HuH-7 (cell line): Measurements from ENCODE around the gene NTPCR.
A peak's percentile ranks its signal among the peaks of the same experiment; 100 is the strongest.

ENCODE experiments used
- DNase-seq: peaks from one replicate; pipeline ENCODE4 v3.0.0; 2011; ENCODE audit warnings: low spot score

The NTPCR gene

DNA sequence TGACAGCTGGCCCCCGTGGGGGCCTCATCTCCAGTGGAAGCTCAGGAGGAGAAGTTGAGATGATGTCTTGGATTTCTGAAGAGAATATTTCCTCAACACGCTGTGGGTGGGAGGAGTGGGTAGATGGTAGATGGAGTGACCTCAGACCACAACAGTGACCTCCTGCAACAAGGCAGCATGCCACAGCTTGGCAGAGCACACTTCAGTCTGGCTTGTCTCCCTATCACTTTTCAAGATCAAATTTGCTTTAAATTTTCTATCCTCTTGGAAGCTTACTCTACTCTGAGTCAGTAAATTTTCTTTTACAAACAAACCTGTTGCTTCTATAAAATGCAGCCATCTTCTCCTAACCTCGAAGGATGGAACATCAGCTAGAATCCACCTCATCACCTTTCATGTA, 59.7 kb downstream of the NTPCR start:
- DNase-seq: no peak

DNA sequence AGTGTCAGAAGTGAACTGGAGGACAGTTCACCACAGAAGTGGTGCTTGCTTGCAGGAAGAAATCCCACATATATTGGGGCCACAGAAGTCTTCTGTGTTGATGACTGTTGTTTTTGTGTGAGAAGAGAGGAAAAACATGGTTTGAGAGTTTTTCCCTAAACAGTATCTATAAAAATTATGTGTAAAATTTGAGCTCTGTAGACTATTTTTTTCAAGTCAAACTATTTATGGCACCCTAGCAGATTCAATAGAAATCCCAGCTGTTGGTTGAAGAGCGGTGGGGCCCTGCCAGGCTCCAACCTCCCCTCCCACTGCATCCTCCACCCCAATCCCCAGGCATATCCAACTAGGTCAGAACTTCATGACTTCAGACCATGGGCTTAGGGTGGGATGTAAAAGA, 61.6 kb downstream of the NTPCR start:
- no peak for DNase-seq

DNA sequence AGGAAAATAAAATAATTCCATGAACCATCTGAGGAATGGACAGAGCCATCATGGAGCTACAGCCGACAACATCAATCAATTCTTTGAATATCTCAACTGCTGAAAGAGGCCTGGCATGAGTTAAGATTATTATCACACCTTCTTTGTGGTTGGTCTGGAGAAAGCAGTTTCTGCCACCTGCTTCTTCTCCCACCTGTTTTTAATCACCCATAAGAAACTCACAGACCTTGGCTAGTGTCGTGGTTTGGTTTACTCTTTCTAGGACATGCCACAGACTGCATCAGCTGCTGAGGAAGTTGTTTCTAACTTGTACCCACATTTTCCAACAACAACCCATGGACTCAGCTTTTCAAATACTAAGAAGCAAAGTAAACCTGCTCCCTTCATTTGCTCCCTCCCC, 65.6 kb downstream of the NTPCR start:
- DNase-seq: no peak

DNA sequence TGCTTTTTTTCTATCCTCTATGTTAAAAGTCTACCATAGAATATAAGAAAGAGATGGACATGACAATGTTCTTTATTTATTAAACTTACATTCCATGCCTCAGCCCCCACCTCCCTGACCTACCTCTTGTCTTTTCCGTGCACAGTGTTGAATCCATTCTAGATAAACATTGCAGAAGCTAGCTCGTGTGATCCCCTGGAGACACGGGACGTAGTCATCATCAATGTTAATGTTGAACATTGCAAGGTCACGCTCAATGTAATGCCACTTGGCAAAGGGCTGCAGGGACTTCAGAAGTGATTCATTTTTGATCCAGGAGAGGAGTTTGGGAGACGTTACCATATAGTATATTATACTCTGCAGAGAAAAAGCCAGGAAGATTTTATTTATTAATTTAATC, 66.4 kb downstream of the NTPCR start:
- no peak for DNase-seq

DNA sequence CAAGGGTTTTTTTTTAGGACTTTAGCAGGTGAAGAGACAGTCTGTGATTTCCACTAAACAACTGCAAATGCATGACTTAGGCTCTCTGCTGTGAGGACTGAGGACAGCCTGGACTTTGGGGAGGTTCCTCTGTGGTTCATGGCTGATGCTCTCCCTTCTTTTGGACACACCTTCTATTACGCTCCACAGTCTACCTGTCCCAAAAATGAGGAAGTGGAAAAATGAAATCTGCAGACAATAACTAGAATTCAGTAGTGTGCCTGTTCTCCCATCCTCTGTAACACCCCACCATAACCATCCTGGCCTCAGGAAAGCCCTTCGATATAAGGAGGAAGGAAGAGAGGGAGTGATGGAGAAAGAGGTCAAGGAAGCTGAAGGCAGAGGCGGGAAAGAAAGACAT, 68.7 kb downstream of the NTPCR start:
- DNase-seq: no peak

DNA sequence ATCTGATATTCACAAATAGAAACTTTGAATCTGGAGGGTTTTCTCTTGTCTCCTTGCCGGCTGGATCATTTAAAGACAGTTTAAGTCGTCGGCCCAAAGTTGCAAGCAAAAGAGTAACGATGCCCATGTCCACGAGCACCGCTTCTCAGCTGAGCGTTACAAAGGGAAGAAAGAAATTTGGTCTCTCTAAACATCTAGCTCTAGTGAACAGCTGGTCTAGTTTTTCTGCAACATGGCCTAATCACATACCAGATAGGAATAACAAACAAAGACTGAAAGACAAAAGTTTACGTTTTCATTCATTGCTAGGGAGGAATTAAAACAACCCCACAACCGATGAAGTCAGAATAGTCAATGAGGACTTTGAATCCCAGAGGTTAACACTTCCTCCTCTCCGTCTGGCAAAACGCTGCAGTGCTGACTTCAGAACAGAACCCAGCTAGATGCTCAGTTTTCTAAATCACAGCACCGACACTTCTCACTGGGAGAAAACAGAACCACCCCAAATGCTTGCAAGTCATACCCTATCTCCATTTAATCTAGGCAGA, 69.4 kb downstream of the NTPCR start:
- no peak for DNase-seq

DNA sequence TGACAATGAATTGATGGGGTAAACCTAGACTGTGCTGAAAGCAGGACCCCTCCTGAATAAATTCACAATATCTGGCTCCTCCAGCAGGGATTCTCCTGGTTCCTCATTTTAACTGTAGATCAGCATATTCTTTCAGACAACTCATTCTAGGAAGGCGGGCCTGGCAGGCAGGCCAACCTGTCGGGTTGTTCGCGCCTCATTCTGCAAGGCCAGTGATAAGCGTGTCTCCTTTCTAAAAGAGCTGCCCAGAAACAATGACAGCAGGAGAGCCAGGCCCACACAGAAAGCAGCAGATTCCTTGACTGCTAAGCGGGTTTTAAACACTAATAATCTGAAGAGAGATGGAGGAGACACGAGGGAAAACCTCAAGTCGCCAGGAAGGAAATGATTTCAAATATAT, 70.0 kb downstream of the NTPCR start:
- DNase-seq: no peak

DNA sequence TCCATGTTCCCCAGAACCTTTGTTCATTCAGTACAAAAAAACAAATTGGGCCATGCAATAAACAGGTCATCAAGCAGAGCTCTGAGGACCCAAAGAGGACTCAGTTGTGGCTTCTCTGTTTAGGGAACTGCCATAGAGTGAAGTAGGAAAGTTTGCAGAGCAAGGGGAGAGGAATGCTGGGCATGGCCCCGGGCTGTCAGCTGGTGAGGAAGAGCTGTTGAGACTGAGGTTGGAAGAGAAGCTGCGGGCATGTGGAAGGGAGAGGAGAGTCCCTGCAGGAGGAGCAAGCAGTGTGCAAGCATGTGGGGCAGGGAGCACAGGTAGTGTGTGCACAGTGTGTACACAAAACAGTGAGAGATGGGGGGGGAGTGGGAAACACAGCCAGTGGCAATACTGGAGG, 71.8 kb downstream of the NTPCR start:
- no peak for DNase-seq

DNA sequence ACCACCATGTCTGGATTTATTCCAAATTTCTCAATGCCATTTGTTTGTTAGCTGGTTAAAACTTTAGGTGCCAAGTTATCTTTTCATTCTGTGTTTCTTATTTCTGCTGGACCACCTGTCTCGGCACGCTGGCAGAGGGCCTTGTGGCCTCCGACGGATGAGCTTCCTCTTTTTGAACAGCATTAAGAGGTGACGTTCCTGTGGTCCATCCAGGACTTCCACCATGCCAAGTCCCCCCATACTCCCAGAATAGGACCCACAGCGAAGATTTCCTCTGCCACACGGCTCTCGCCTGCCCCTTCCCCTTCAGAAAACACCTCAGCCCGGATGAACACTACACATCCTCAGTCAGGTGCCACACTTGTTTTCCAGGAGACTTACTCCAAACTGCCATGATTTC, 73.8 kb downstream of the NTPCR start:
- DNase-seq: no peak

DNA sequence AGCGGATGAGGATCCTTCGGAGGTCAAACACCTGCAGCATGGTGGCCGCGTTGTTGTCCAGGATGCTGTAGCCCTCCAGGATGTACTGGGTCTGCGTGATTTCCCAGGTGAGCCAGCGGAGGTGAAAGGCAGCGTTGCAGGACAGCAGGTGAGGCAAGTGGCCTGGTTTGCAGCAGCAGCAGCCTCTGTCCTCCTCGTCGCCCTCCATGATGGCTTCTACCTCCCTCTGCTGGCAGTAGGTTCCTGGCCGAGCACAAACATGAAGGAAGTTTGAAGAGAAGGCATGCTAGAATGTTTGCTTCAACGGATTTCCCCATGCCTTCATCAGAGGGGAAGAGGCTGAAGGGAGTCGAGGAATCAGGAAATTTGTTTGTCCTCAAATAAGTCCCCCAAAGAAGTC, 74.7 kb downstream of the NTPCR start:
- peak; percentile 81 for DNase-seq

DNA sequence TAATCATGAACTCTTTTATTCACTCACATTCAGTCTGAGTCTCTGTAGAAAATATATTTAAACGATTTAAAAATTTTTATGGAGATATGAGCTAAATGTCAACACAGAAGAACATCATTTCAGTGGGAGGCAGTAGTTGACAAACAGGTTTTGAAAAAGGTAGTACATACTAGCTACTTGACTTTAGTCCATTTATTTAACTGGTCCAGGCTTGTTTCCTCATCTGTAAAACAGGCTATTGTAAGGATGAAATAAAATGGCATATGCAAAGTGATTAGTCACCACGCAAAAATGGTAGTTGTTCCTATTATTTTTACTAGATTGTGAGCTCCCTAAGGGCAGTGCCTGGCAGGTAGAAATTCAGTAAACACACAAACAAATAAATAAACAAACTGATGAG, 75.2 kb downstream of the NTPCR start:
- no peak for DNase-seq

DNA sequence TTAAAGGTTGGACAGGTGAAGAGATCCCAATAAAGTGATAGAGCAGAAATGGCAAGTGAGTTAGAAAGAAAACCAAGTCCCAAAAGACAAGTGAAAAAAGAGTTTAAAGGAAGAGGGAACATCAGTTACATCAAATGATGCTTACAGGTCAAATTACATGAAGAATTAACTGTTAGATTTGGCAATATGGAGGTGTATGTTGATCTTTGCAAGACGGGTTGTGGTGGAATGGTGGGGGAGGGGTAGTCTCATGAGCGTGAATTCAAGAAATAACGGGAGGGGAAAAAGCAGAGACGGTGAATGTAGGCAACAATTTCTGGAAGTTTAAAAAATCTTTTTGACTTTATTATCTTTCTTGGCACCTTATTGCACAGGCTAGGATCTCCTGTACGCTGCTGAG, 76.6 kb downstream of the NTPCR start:
- DNase-seq: no peak

DNA sequence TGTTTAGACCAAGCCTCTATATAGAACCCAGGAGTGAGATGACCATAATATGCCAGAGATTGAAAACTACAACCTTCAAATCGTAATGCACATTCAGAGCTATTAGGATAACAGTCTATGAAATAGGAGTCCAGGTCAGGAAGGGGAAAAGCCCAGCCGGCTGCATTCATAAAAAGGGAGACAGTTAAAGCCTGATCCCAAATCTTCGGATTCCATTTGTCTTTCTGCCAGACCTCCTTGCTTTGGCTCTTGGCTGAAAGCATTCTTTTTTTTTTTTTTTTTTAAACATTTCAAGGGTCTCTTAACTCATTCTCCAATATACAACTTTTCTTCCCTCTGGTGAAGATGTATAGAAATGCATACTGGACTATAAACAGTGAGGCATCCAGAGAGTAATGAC, 81.1 kb downstream of the NTPCR start:
- DNase-seq: no peak

DNA sequence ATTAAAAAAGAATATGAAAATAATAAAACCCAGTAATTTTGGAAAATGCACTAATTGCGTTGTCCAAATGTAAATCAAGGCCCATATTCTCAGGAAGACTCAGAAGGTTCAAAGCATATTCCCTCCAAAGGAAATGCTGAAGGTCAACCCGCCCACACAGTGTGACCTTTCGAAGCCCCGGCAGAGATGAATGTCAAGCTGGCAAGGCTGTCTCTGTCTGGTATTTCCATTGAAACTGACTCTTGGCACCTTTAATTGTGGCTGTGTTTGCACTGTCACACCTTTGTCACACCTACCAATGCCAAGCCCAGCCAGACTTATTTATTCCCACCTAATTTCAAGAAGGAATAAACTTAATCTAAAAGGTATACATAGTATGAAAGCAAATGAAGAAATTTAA, 82.5 kb downstream of the NTPCR start:
- no peak for DNase-seq

DNA sequence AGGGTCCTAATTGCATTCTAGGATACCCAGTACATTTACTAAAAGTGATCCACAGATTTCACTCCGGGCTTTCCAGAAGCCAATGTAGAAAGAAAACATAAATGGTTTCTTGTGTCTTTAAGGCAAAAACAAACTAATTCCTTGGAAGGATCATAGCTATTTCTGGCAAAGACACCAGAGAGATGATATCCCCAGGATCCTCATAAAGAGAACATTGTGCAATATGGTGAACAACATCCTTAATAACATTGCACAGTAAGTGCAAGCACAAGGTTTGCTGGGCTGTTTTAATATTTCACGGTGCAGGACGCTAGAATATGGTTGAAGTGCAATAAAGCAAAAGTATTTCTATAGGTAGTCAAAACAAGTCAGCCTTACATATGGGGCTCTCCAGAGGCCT, 83.0 kb downstream of the NTPCR start:
- no peak for DNase-seq
